GM18870 (cell line): ENCODE measurements around the gene CYP1A2.

ENCODE experiments used
- ATAC-seq: cut with Tn5 transposase; IDR thresholded peaks from one replicate; pipeline ENCODE4 v1.9.1; 2021; ENCODE audit warnings: moderate library complexity; ENCODE audit not compliant: unreplicated experiment

Gene CYP1A2

DNA sequence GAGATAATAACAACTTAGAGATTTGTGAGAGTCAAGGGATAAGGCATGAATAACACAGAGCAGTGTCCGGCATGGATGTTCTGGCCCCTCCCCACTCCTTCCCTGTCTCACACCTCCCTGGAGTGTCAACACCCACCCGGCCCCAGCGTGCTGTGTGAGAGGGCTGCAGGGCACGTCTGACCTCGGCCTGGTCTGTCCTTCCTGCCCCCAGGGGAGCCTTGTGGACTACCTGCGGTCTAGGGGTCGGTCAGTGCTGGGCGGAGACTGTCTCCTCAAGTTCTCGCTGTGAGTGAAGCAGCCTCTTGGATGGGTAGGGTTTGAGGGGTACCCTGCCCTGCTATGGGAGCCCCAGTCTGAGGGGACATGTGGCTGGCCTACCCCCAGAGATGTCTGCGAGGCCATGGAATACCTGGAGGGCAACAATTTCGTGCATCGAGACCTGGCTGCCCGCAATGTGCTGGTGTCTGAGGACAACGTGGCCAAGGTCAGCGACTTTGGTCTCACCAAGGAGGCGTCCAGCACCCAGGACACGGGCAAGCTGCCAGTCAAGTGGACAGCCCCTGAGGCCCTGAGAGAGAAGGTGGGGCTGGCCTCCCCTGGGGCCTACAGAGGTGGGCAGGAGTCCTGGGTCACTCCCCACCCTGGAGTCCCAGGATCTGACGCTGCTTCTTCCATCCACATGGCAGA is 52.8 kb downstream of the CYP1A2 start:
- no peak for ATAC-seq

DNA sequence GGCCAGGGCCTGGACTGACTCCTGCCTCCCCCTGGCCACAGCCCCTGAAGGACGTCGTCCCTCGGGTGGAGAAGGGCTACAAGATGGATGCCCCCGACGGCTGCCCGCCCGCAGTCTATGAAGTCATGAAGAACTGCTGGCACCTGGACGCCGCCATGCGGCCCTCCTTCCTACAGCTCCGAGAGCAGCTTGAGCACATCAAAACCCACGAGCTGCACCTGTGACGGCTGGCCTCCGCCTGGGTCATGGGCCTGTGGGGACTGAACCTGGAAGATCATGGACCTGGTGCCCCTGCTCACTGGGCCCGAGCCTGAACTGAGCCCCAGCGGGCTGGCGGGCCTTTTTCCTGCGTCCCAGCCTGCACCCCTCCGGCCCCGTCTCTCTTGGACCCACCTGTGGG is 53.6 kb downstream of the CYP1A2 start:
- ATAC-seq = no peak

DNA sequence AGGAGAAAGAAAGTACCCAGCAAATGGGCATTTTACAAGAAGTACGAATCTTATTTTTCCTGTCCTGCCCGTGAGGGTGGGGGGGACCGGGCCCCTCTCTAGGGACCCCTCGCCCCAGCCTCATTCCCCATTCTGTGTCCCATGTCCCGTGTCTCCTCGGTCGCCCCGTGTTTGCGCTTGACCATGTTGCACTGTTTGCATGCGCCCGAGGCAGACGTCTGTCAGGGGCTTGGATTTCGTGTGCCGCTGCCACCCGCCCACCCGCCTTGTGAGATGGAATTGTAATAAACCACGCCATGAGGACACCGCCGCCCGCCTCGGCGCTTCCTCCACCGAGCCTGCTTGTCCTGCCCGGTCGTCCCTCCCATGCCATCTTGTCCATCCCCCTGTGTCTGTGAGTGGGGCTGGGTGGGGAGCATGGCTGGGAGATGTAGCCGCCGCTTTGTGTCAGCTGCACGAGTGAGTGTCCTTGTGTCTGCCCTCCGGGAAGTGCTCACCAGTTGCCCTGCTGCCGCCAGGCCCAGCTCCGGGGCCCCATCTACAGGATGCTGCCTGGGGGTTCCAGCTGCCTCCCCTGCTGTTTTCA is 54.3 kb downstream of the CYP1A2 start:
- no peak for ATAC-seq

DNA sequence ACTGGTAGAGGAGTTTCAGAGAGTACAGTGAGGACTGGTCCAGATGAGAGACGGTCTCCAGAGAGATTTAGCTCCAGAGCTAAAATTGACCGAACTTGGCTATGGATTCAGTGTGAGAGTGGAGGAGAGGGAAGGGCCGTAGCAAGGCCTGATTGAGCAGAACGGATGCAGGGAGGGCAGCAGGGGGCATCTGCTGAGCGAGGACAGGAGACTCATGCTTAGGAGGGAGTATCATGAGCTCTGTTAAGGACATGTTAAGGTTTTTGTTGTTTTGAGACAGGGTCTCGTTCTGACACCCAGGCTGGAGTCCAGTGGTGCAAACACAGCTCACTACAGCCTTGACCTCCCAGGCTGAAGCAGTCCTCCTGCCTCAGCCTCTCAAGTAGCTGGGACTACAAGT is 56.3 kb downstream of the CYP1A2 start:
- no peak for ATAC-seq
